ENCODE results near the gene FOXP3.

GRCh38 chrX:49268702-49269009 is 4.1 kb upstream of the FOXP3 start:
- TF ChIP-seq CTCF (IDR thresholded peaks at IDR 0.05 in 8 of 11, conservative IDR thresholded peaks at IDR 0.05 in 3 of 11) (no peak), POLR2A (IDR thresholded peaks at IDR 0.05) (no peak), POLR2AphosphoS5 (IDR thresholded peaks at IDR 0.05) (no peak)

All from spleen (tissue), 7 donors.